GM21723 (cell line): Measurements from ENCODE around the gene ZBTB45.
"Not testable (repeated sequence)": the region's sequence is repeated elsewhere in the genome, so short reads cannot be mapped to it uniquely, and the experiment has no call there.

Experiments
- ATAC-seq: cut with Tn5 transposase; IDR thresholded peaks from one replicate; pipeline ENCODE4 v1.9.1; 2021; ENCODE audit warnings: mild to moderate bottlenecking, moderate library complexity; ENCODE audit not compliant: unreplicated experiment

ZBTB45 gene

DNA sequence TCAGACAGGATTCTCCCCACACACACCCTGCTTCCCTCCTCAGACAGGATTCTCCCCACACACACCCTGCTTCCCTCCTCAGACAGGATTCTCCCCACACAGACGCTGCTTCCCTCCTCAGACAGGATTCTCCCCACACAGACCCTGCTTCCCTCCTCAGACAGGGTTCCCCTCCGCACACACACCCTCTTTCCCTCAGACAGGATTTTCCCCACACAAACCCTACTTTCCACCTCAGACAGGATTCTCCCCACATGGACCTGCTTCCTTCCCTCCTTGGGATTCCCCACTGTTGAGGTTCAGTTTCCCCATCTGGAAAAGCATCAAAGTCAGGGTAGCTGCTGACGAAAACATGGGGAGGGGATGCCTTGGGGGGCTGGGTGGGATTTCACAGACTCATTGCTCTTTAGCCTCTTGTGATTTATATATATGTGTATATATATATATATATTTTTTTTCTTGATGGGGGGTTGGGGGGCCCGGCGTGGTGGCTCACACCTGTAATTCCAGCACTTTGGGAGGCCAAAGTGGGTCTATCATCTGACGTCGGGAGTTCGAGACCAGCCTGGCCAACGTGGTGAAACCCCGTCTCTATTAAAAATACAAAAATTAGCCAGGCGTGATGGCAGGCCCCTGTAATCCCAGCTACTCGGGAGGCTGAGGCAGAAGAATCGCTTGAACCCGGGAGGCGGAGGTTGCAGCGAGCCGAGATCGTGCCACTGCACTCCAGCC, 23.2 kb upstream of the ZBTB45 start:
- ATAC-seq, result not testable (repeated sequence)

DNA sequence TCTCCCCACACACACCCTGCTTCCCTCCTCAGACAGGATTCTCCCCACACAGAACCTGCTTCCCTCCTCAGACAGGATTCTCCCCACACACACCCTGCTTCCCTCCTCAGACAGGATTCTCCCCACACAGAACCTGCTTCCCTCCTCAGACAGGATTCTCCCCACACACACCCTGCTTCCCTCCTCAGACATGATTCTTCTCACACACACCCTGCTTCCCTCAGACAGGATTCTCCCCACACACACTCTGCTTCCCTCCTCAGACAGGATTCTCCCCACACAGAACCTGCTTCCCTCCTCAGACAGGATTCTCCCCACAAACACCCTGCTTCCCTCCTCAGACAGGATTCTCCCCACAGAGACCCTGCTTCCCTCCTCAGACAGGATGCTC, 19.6 kb upstream of the ZBTB45 start:
- not testable (repeated sequence) for ATAC-seq

DNA sequence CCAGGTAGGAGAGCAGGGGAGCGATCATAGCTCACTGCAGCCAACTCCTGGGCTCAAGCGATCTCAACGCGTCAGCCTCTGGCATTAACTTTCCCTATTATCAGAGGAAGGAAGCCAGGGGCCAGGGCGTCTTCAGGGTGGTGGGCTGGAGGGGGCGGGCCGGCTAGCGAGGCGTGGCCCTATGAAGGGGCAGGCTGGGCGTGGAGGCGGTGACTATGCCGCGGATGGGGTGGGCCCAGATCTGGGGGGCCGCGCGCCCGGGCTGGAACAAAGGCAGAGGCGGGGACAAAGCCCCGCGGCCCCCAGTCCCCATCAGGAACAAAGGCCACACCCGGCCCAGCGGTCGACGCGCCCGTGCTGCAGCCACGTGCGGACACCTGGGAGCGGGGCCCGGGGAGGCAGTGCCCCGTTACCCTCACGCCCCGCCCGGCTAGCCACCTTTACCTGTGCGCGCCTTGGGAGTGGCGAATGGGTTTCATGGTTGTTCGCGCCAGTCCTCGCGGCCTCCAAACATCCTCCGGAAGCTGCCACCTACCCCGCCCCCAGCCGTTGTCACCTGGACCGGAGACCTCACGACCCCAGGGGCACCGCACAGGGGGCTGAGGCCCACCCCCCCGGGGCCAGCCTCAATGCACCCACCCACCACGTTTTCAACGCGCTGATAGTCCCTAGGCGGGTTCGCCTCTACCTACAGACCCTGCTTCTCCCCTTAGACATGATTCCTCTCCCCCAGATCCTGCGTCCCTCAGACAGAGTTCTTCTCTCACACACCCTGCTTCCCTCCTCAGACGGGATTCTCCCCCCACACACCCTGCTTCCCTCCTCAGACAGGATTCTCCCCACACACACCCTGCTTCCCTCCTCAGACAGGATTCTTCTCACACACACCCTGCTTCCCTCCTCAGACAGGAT, 18.9 kb upstream of the ZBTB45 start:
- ATAC-seq, result no peak

DNA sequence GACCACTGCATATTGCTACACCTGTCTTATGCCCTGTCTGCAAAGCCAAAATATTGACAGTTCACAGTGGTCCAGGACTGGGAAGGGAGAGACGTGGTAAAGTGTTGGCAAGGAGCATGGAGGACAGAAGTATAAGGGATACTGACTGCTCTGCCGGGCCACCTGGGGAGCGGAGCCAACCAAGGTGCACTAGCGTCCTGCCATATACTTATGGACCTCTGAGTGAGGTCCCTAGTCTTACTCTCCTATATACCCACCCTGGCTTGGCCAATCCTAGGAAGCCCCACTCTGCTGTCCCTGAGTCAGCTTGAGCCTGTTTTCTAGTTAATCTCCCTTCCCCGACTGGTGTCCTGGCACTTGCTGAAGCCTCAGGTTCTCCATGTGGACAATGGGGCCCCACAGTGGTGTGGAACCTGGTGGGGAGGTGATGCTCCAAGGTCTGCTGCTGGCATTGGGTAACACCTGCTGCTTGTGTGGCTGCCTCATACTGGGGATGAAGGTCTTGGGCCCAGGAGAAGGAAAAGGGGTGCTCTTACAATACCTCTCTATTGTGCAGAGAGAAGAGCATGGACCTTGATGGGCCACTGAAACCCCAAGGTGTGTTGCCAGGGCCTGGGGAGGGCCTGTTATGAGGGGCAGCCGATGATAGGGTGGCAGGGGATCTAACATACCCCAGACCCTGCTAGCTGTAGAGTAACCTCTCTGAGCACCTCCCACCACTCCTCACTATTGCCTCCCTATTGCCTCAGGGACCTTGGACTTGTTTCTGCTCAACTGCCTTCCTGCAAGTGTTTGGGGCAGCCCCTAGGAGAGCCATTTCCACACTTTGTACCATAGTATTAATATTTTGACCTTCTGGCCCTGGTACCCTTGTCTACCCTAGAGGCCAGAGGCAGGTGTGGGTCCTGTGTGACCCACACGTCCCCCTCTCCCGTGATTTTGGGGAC, 17.5 kb upstream of the ZBTB45 start:
- no peak for ATAC-seq

DNA sequence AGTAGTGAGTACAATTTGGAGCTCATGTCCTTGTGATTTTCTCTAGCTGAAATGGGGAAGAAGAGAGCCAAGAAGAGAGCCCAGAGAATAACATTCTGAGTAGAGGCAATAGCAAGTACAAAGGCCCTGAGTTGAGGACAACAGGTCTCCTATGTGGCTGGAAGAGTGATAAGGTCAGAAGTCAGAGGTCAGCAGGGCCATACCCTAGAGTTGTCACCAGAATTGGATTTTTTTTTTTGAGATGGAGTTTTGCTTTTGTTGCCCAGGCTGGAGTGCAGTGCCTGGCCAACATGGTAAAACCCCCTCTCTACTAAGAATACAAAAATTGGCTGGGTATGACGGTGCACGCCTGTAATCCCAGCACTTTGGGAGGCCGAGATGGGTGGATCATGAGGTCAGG, 16.2 kb upstream of the ZBTB45 start:
- ATAC-seq, result no peak

DNA sequence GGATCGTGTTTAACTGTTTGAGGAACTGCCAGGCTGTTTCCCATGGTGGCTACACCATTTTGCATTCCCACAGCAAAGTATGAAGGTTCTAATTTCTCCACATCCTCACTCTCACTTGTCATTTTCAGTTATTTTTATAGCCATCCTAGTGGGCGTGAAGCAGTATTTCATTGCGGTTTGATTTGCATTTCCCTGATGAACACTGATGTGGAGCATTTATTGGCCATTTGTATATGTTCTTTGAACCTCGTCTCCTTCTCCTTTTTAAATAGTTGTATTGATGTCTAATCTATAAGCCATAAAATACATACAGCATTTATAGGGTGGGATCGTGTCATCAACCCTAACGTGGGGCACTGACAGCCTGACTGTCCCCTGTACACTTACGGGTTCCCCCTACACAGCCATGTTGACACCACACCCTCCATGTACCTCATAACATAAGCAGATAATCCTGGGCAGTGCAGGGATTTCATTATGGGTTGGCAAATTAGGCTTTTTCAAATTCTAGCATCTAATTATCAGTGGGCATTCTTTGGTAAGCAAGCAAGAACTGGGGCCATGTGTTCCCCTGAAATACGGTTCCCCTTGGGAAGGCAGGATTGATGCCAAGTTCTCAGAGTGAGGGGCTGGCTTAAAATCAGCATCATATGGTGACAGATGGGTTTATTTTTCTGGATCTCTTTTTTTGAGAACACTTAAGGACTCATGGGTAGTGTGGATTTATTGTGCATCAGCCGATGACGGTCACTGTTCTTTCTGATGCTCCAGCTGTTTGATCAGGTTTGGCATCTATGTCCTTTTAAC, 11.6 kb upstream of the ZBTB45 start:
- ATAC-seq, result no peak

DNA sequence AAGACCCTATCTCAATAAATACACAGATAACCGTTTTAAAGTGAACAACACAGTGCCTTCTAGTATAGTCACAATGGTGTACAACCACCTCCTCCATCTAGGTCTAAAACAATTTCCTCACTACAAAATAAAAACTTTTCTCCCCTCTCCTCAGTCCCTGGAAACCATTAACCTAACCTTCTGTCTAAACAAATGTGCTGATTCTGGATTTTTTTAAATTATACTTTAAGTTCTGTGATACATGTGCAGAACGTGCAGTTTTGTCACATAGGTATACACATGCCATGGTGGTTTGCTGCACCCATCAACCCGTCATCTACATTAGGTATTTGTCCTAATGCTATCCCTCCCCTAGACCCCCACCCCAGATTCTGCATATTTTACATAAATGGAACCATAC, 9.8 kb upstream of the ZBTB45 start:
- no peak for ATAC-seq

DNA sequence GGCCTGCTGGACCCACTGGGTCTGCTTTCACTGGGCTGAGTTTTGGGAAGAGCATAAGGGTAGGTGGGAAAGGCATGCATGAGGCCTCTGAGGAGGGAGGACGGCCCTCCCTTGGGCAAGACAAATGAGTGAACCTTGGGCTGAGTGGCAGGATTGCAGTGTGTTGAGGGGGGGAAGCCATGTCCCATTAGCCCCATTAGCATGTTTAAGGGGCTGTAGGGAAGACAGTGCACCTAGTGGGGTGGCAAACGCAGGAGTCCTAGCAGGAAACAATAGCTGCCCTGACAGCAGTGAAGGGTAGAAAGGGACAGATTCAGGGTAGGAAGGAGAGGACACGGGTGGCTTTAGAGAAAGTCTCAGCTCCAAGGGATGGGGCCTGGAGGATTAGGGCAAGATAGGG, 3.1 kb upstream of the ZBTB45 start:
- ATAC-seq, result no peak

DNA sequence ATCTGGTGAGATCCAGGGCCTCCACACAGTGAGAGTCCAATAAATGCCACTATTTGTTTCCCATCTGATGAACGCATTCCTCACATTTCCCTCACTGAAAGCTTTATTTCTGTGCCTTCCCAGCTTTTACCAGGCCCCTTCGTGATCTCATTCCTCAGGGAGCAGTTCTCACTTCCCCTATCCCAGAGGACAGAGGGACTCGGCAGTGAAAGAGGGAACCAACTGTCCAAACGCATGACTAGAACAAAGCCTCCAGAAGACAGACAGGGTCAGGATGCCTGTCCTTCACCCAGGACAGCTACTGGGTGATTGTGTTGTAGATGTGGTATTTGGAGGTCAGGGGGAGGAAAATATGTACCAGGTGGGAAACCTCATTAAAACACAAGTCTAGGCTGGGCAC, 2.0 kb upstream of the ZBTB45 start:
- ATAC-seq, result no peak

DNA sequence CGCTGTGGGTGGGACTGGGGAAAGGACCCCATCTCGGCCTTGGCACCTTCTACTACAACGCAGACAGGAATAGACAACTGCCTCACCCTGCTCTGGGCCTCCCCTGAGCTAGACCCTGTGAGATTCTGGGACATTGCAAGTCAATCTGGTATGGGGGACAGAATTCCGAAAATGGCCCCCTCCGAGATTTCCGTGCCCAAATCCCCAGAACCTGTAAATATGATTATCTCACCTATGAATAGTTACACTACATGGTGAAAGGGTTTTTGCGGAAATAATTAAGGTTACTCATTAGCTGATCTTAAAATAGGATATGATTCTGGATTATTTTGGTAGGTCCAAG, 618 bp upstream of the ZBTB45 start:
- no peak for ATAC-seq

DNA sequence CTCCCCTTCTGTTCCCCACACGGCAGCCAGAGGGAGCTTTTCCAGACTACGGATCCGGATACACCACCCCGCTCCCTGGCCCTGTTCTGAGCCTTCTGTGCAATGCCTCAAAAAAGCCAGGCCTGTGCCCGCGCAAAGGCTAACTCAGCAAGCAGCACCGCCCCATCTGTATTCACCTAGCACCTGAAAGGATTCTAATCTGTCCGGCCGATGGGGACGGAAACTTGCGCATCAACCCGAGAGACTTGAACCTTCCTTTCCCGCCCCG, 589 bp downstream of the ZBTB45 start:
- ATAC-seq, result peak; percentile 23

DNA sequence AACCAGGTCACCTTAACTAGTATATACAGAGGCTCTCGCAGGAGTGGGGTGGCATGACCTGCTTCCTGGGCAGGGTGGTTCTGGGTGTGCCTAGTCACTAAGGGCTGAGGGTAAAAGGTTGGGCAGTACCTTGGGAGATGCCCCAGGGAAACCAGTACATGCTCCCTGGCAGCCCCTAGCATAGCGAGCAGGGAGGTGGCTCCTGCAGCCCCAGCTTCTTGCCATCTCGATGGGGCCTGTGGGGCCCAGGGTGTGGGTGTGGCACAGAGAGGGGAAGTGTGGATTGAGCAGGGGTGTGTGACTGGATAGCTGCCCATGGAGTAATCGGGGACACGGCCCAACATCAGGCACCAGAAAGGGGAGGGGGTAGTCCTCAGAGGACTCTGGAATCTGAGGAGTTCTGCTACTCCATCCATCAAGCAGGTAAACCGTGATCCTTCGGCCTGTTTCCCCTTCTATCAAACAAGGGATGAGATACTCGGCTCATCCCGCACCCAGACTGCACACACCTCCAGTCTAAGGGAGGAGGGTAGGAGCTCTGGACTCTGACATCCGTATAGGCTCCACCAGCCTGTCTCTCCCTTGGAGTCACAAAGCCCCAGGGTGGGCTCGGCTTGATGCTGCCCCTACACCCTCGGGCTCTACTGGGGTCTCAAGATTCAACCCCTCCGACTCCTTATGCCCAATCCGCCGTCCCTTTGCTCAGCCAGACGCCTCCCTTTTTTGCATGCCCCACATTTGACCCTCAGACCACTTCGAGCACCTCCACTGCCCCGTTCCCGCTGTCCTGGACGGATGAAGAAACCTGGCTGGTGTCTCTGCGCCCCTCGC, 1.1 kb downstream of the ZBTB45 start:
- no peak for ATAC-seq

DNA sequence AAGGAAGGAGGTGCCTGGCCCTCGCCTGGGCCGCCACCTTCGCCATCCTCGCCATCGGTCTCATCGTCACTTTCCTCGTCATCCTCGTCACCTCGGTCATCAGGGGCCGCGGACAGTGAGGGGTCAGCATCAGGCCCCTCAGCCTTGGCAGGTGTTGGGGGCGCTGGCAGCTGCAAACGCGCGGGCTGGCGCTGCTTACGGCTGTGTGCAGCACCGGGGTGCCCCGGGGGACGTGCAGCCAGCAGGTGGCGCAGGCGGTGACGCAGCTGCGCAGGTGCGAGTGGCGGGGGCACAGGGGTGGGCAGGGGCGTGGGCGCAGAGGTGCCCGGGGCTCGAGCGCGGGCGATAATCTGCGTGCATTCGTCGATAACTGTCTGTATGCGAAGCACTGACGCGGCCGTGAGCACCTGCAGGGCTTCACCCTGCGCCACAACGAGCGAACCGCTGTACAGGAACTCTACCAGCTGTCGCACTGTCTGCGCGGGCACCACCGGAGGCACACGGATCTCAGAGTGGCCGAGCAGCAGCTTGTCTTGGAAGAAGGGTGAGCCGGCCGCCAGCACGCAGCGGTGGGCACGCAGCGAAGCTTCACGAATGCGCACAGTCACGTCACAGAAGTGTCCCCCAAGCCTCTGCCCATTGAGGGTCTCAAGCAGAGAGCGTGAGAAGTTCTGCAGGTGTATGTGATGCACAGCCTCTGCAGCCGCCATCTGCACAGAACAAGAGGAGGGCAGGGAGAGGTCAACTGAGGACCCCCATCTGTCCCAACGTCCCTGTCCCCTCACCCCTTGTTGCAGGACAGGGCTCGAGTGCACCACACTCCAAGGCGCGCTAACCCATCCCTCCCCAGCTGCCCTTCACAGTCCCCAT, 2.4 kb downstream of the ZBTB45 start:
- ATAC-seq, result no peak

DNA sequence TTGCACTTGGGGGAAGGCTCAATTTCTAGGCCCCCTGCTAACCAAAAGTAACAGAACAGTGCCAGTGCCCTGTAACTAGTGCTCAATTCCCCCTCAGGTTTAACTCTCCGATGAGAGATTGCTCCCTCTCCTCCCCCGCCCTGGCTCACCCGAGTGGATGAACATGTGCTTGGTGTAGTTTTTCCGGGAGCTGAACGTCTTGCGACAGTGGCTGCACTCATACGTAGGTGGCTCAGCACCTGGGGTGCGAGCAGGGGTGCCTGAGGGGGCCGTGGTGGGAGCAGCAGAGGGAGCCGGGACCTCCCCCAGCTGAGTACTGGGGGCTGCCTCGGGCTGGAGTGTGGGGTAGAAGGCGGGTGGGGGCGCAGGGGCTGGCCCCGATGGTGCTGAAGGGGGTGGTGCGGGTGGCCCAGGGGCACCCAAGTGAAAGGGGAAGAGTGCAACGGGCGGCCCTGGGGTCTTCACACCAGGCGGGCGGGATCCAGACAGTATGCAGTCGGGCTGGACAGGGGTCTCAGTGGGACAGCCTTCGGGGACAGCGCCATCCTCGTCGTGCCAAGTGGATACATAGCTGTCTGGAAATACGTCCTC, 3.3 kb downstream of the ZBTB45 start:
- ATAC-seq, result no peak

DNA sequence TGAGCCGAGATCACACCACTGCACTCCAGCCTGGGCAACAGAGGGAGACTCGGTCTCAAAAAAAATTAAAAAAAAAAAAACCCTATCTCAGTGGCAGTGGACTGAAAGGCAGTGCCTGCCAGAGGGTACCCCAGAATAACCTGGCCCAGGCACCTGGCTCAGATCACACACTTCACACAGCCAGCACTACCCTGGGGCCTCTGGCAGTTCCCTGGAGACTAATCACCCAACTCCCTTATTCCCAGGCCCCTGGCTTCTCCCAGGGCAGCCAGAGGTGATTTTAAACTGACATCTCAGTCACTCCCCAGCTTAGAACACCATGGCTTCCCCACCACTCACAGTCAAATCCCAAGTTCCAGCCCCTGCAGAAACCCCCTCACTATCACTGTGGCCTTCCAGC, 4.4 kb downstream of the ZBTB45 start:
- no peak for ATAC-seq

DNA sequence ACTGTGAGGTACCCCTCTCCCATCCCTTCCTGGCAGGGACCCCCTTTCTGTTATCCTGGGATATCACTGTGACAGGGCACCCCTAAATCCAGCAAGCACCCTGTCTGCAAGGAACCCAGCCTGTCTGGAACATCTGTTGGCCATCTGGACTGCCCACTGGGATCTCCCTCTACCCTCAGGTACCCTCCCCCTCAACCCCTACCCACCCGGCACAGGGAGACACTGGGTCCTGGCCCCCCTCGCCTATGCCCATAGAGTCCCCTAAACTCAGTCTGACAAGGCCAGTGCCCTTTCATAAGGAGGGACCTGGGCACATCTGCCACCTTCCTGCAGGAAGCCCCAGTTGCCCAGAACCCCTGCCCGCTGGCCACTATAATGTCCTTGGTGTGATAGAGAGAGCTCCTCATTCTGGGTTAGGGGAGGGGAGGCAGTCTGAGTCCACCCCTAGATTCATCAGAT, 5.0 kb downstream of the ZBTB45 start:
- ATAC-seq, result no peak

DNA sequence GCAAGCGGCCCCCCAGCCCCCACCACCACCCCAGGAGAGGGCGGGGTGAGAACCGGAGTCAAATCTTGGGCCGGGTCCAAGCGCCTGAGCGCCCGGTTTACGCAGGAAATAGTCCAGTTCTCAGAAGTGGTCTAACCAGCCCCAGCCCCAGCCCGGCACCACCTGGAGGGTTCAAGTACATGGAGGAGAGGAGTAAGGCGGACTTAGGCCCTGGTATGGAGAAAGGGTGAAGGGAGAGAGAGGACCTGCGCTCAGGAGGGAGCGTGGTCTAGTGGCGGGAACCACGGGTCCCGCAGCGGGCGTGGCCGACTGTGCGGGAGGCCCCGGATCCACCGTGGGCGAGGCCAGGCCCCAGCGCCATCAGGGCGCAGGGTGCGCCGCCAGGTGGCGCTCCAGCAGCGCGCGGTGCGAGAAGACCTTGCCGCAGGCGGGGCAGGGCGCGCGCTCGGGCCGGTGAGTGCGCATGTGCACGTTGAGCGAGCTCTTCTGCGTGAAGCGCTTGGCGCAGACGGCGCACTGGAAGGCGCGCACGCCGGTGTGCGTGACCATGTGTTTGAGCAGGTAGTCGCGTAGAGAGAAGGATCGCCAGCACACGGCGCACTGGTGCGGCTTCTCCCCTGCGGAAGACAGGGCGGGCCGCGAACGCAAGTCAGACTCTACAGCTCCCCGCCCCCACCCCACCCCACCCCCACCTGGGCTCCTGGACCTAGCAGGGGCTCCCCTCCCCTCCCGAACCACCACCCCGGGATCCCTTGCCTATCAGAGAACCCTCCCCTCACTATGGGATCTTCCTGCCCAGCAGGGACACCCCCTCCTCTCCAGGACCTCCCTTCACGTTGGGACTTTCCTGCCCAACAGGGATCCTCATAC, 5.7 kb downstream of the ZBTB45 start:
- ATAC-seq, result peak; percentile 64
